GM18870 (cell line): ENCODE data around the gene ZNF362.
"Not testable (repeated sequence)": the region's sequence is repeated elsewhere in the genome, so short reads cannot be mapped to it uniquely, and the experiment has no call there.

Source experiments
- ATAC-seq: cut with Tn5 transposase; IDR thresholded peaks from one replicate; pipeline ENCODE4 v1.9.1; 2021; ENCODE audit warnings: moderate library complexity; ENCODE audit not compliant: unreplicated experiment

Gene ZNF362

GRCh38 chr1:33302325-33302724 lies 46.0 kb downstream of the ZNF362 start:
- ATAC-seq: no peak

- no peak for ATAC-seq
Observed at GRCh38 chr1:33305016-33305415, 48.7 kb downstream of the ZNF362 start.

- ATAC-seq: no peak
Observed at GRCh38 chr1:33305816-33306652, 49.7 kb downstream of the ZNF362 start.

- ATAC-seq: no peak
Observed at GRCh38 chr1:33306653-33307493, 50.6 kb downstream of the ZNF362 start.

- no peak for ATAC-seq
Observed at GRCh38 chr1:33307494-33307864, 51.2 kb downstream of the ZNF362 start.

- not testable (repeated sequence) for ATAC-seq
Observed at GRCh38 chr1:33309351-33309750, 53.1 kb downstream of the ZNF362 start.

- no peak for ATAC-seq
Observed at GRCh38 chr1:33310702-33311101, 54.4 kb downstream of the ZNF362 start.

- ATAC-seq: no peak
Observed at GRCh38 chr1:33311706-33312412, 55.6 kb downstream of the ZNF362 start.

GRCh38 chr1:33312413-33312749 lies 56.1 kb downstream of the ZNF362 start:
- no peak for ATAC-seq

- ATAC-seq: no peak
Observed at GRCh38 chr1:33314416-33314815, 58.1 kb downstream of the ZNF362 start.

- ATAC-seq: no peak
Observed at GRCh38 chr1:33316601-33317000, 60.3 kb downstream of the ZNF362 start.

GRCh38 chr1:33317354-33317753 lies 61.1 kb downstream of the ZNF362 start:
- ATAC-seq: no peak

GRCh38 chr1:33317946-33318345 lies 61.7 kb downstream of the ZNF362 start:
- ATAC-seq: no peak

GRCh38 chr1:33319186-33319948 lies 63.1 kb downstream of the ZNF362 start:
- ATAC-seq: no peak

GRCh38 chr1:33319949-33320618 lies 63.8 kb downstream of the ZNF362 start:
- no peak for ATAC-seq

- no peak for ATAC-seq
Observed at GRCh38 chr1:33320619-33321165, 64.4 kb downstream of the ZNF362 start, which contains the start of gene A3GALT2. Gene A3GALT2 (minus strand): TSS chr1:33321098. CDS start chr1:33321098, 0 bp downstream.

- ATAC-seq: no peak
Observed at GRCh38 chr1:33321178-33321577, 64.9 kb downstream of the ZNF362 start.

- no peak for ATAC-seq
Observed at GRCh38 chr1:33322109-33322508, 65.8 kb downstream of the ZNF362 start.

GRCh38 chr1:33322870-33323585 lies 66.7 kb downstream of the ZNF362 start:
- ATAC-seq: no peak
